GM12878 (cell line): ENCODE data around the gene SNAP47.

Experiments
- CTCF ChIP-seq, 3 experiments: IDR thresholded peaks in 2 of 3; conservative IDR thresholded peaks in 1 of 3; 2 replicates each; pipeline ENCODE4 v1.5.1; 2011; ENCODE audit warnings: low read depth in 3 of 3, low read length in 3 of 3, mild to moderate bottlenecking in 3 of 3, control low read depth in 2 of 3, moderate library complexity in 2 of 3, inconsistent platforms in 1 of 3, mixed read lengths in 1 of 3; ENCODE audit not compliant: control insufficient read depth in 2 of 3, insufficient read depth in 1 of 3; ENCODE audit errors: extremely low read depth in 1 of 3
- CUX1 ChIP-seq: IDR thresholded peaks from 2 replicates; pipeline ENCODE4 v1.6.1; 2012; ENCODE audit warnings: improper control_type of control experiment, low read depth, low read length; ENCODE audit not compliant: insufficient replicate concordance
- EP300 ChIP-seq, 2 experiments: fragments of 150-350 bp in 1 of 2; IDR thresholded peaks; 2 replicates each; pipeline ENCODE4 v1.6.1; 2011 to 2012; ENCODE audit warnings: low read depth in 2 of 2, low read length in 2 of 2, borderline replicate concordance in 1 of 2, improper control_type of control experiment in 1 of 2, inconsistent platforms in 1 of 2; ENCODE audit not compliant: control insufficient read depth in 1 of 2
- HCFC1 ChIP-seq: fragments of 150-350 bp; IDR thresholded peaks from 2 replicates; pipeline ENCODE4 v1.6.1; 2014; ENCODE audit warnings: low read length
- HDAC2 ChIP-seq: fragments of 200-600 bp; sonication (generic); IDR thresholded peaks from 2 replicates; pipeline ENCODE4 v1.6.1; 2017
- MTA2 ChIP-seq: fragments of 450-650 bp; IDR thresholded peaks from 2 replicates; pipeline ENCODE4 v1.6.1; 2016; ENCODE audit warnings: low read depth, mild to moderate bottlenecking, moderate library complexity
- TCF12 ChIP-seq: IDR thresholded peaks from 2 replicates; pipeline ENCODE4 v1.6.1; 2011; ENCODE audit warnings: low read depth, mild to moderate bottlenecking, low read length

GRCh38 chr1:227824204-227824603, 89.0 kb downstream of the SNAP47 start:
- no peak for TF ChIP-seq CUX1
- TF ChIP-seq CTCF (IDR thresholded peaks at IDR 0.05 in 2 of 3, conservative IDR thresholded peaks at IDR 0.05 in 1 of 3; ENCODE audit: control insufficient read depth in 2 of 3, extremely low read depth in 1 of 3, insufficient read depth in 1 of 3, low read depth in 3 of 3, low read length in 3 of 3) = no peak
- TF ChIP-seq MTA2 = no peak
- TF ChIP-seq EP300 (IDR thresholded peaks at IDR 0.05; ENCODE audit: borderline replicate concordance in 1 of 2, control insufficient read depth in 1 of 2, low read depth in 2 of 2, low read length in 2 of 2) = no peak
- no peak for TF ChIP-seq HCFC1
- no peak for TF ChIP-seq HDAC2
- TF ChIP-seq TCF12 = no peak
